H9 (cell line): ENCODE data around the gene RILPL2. TPM values are rescaled to one million over a fixed set of nuclear protein-coding genes. Genes with fewer than 3 reads are reported as not detected.

Experiments
- DNase-seq: peaks from one replicate; pipeline ENCODE4 v3.0.0-alpha.2; 2017
- H2AFZ ChIP-seq: one replicate; pipeline ENCODE4 v1.6.1; 2013; ENCODE audit warnings: mild to moderate bottlenecking, low read length, control low read depth, moderate library complexity
- H2AK5ac ChIP-seq: 2 replicates; pipeline ENCODE4 v1.6.1; 2013; ENCODE audit warnings: low read length, control low read depth, mixed read lengths; ENCODE audit not compliant: insufficient read length
- H2BK120ac ChIP-seq: one replicate; pipeline ENCODE4 v1.6.1; 2013; ENCODE audit warnings: low read depth, mild to moderate bottlenecking, low read length, control low read depth, inconsistent platforms; ENCODE audit not compliant: poor library complexity, severe bottlenecking
- H2BK12ac ChIP-seq: 2 replicates; pipeline ENCODE4 v1.6.1; 2013; ENCODE audit warnings: low read length, control low read depth, mixed read lengths, low read depth; ENCODE audit not compliant: insufficient read length
- H2BK15ac ChIP-seq: 2 replicates; pipeline ENCODE4 v1.6.1; 2013; ENCODE audit warnings: low read depth, low read length, control low read depth
- H2BK20ac ChIP-seq: one replicate; pipeline ENCODE4 v1.6.1; 2013; ENCODE audit warnings: low read depth, mild to moderate bottlenecking, low read length, control low read depth, inconsistent platforms; ENCODE audit not compliant: poor library complexity, severe bottlenecking
- H2BK5ac ChIP-seq: 2 replicates; pipeline ENCODE4 v1.6.1; 2013; ENCODE audit warnings: low read length, control low read depth, mixed read lengths; ENCODE audit not compliant: insufficient read length
- H3K14ac ChIP-seq: 2 replicates; pipeline ENCODE4 v1.6.1; 2013; ENCODE audit warnings: low read length, control low read depth; ENCODE audit not compliant: insufficient read depth
- H3K18ac ChIP-seq: 2 replicates; pipeline ENCODE4 v1.6.1; 2013; ENCODE audit warnings: low read depth, mild to moderate bottlenecking, mixed read lengths, low read length, control low read depth; ENCODE audit not compliant: insufficient read length
- H3K23ac ChIP-seq: 2 replicates; pipeline ENCODE4 v1.6.1; 2013; ENCODE audit warnings: low read length, control low read depth, mixed read lengths, low read depth; ENCODE audit not compliant: insufficient read length
- H3K23me2 ChIP-seq: 2 replicates; pipeline ENCODE4 v1.6.1; 2013; ENCODE audit warnings: low read depth, mild to moderate bottlenecking, mixed read lengths, low read length, control low read depth; ENCODE audit not compliant: insufficient read length, poor library complexity, severe bottlenecking
- H3K27ac ChIP-seq: 2 replicates; pipeline ENCODE4 v1.5.1; 2013; ENCODE audit warnings: low read length, control low read depth, mixed read lengths, low read depth; ENCODE audit not compliant: insufficient read length
- H3K27me3 ChIP-seq: 2 replicates; pipeline ENCODE4 v1.6.1; 2013; ENCODE audit warnings: low read length, control low read depth, inconsistent platforms; ENCODE audit not compliant: insufficient read depth
- H3K4ac ChIP-seq: 2 replicates; pipeline ENCODE4 v1.6.1; 2013; ENCODE audit warnings: low read depth, mild to moderate bottlenecking, control low read depth, inconsistent platforms, low read length, moderate library complexity
- H3K4me1 ChIP-seq: 2 replicates; pipeline ENCODE4 v1.6.1; 2013; ENCODE audit warnings: low read length, control low read depth, inconsistent platforms; ENCODE audit not compliant: insufficient read depth
- H3K4me2 ChIP-seq: 2 replicates; pipeline ENCODE4 v1.6.1; 2013; ENCODE audit warnings: low read length, control low read depth, mixed read lengths; ENCODE audit not compliant: insufficient read length, insufficient read depth
- H3K56ac ChIP-seq: 2 replicates; pipeline ENCODE4 v1.6.1; 2013; ENCODE audit warnings: low read depth, mild to moderate bottlenecking, mixed read lengths, low read length, control low read depth; ENCODE audit not compliant: insufficient read length
- H3K79me1 ChIP-seq: 2 replicates; pipeline ENCODE4 v1.6.1; 2013; ENCODE audit warnings: low read depth, mild to moderate bottlenecking, moderate library complexity, low read length, control low read depth, inconsistent platforms; ENCODE audit not compliant: insufficient read depth, poor library complexity, severe bottlenecking
- H3K79me2 ChIP-seq: 2 replicates; pipeline ENCODE4 v1.6.1; 2013; ENCODE audit warnings: low read length, control low read depth, inconsistent platforms; ENCODE audit not compliant: insufficient read depth
- H3K9ac ChIP-seq: 2 replicates; pipeline ENCODE4 v1.6.1; 2013; ENCODE audit warnings: low read length, control low read depth, mixed read lengths; ENCODE audit not compliant: insufficient read length; ENCODE audit errors: extremely low read depth
- H3K9me3 ChIP-seq: one replicate; pipeline ENCODE4 v1.6.1; 2013; ENCODE audit warnings: low read depth, low read length, inconsistent platforms; ENCODE audit not compliant: control insufficient read depth
- H3T11ph ChIP-seq: one replicate; pipeline ENCODE4 v1.6.1; 2013; ENCODE audit warnings: mild to moderate bottlenecking, low read length, control low read depth, inconsistent platforms
- H4K20me1 ChIP-seq: one replicate; pipeline ENCODE4 v1.6.1; 2013; ENCODE audit not compliant: control insufficient read depth, insufficient read length, insufficient read depth
- H4K5ac ChIP-seq: 2 replicates; pipeline ENCODE4 v1.6.1; 2013; ENCODE audit warnings: low read depth, mild to moderate bottlenecking, mixed read lengths, low read length, control low read depth; ENCODE audit not compliant: insufficient read length
- H4K8ac ChIP-seq: replicated peaks from 2 replicates; pipeline ENCODE4 v1.6.1; 2013; ENCODE audit warnings: low read length, control low read depth, mixed read lengths, low read depth; ENCODE audit not compliant: insufficient read length
- H4K91ac ChIP-seq: 2 replicates; pipeline ENCODE4 v1.6.1; 2013; ENCODE audit warnings: low read depth, mild to moderate bottlenecking, moderate library complexity, mixed read lengths, low read length, control low read depth; ENCODE audit not compliant: insufficient read length
- H3K27ac Mint-ChIP-seq, 3 experiments: 2 replicates in 2 of 3; 3 replicates in 1 of 3; pipeline ENCODE4 v1.8.0; 2020 to 2021; ENCODE audit warnings: mixed read lengths in 3 of 3, mild to moderate bottlenecking in 1 of 3, moderate library complexity in 1 of 3
- H3K27me3 Mint-ChIP-seq: 2 replicates; pipeline ENCODE4 v1.8.0; 2021; ENCODE audit warnings: low read depth, mild to moderate bottlenecking, moderate library complexity, mixed read lengths
- H3K36me3 Mint-ChIP-seq, 3 experiments: 2 replicates in 2 of 3; 3 replicates in 1 of 3; pipeline ENCODE4 v1.8.0; 2020 to 2021; ENCODE audit warnings: low read depth in 3 of 3, mixed read lengths in 3 of 3; ENCODE audit not compliant: insufficient read depth in 1 of 3
- H3K4me1 Mint-ChIP-seq, 2 experiments: 2 replicates each; pipeline ENCODE4 v1.8.0; 2020; ENCODE audit warnings: mixed read lengths in 2 of 2
- H3K4me3 Mint-ChIP-seq, 2 experiments: 2 replicates in 1 of 2; 3 replicates in 1 of 2; pipeline ENCODE4 v1.8.0; 2020 to 2021; ENCODE audit warnings: mild to moderate bottlenecking in 2 of 2, mixed read lengths in 2 of 2, moderate library complexity in 1 of 2
- H3K9me3 Mint-ChIP-seq, 2 experiments: 2 replicates in 1 of 2; 3 replicates in 1 of 2; pipeline ENCODE4 v1.8.0; 2020; ENCODE audit warnings: mild to moderate bottlenecking in 2 of 2, mixed read lengths in 2 of 2, moderate library complexity in 1 of 2
- CTCF ChIP-seq: fragments of 200-600 bp; sonication (generic); conservative IDR thresholded peaks from 3 replicates; pipeline ENCODE4 v1.8.0; 2021; ENCODE audit warnings: antibody characterized with exemption, mild to moderate bottlenecking
- WGBS: extraction: QIAGEN DNeasy Blood & Tissue Kit; methylation state at CpG from one replicate; pipeline ENCODE4 v1.1.7; 2013; ENCODE audit warnings: missing lambda C conversion rate, low lambda C conversion rate, mixed read lengths; ENCODE audit not compliant: insufficient read length; ENCODE audit errors: extremely low coverage; 5-methylcytosine and 5-hydroxymethylcytosine counted together
- total RNA-seq: library from RNA; stranded (reverse); gene quantifications from 2 replicates; pipeline ENCODE4 v1.2.1, GENCODE V29; 2021

Gene RILPL2
- total RNA-seq, 1 experiment from 2014 or later, result 1.4 TPM

- no peak for TF ChIP-seq CTCF
- Histone ChIP-seq H2BK20ac (no peak overlapping the region), H2AK5ac (no peak overlapping the region), H3K18ac (no peak overlapping the region), H3T11ph (no peak overlapping the region), H3K14ac (no peak overlapping the region), H4K8ac (no peak overlapping the region), H2BK15ac (no peak overlapping the region), H3K79me2 (no peaks in the 10 kb centered on the region), H4K20me1 (no peaks in the 10 kb centered on the region), H3K79me1 (no peaks in the 10 kb centered on the region), H4K5ac (no peak overlapping the region), H2AFZ (no peak overlapping the region), H3K27me3 (no peaks in the 10 kb centered on the region), H3K27ac (no peak overlapping the region), H3K9me3 (no peaks in the 10 kb centered on the region), H3K9ac (no peak overlapping the region), H3K4ac (no peak overlapping the region), H3K23me2 (no peaks in the 10 kb centered on the region), H3K4me2 (no peak overlapping the region), H2BK120ac (no peak overlapping the region), H3K4me1 (no peaks in the 10 kb centered on the region), H2BK12ac (no peak overlapping the region), H2BK5ac (no peak overlapping the region), H3K23ac (no peak overlapping the region), H4K91ac (no peak overlapping the region), H3K56ac (no peak overlapping the region)
- Mint-ChIP-seq H3K27me3 (no peaks in the 10 kb centered on the region), H3K27ac (no peak overlapping the region), H3K4me3 (no peak overlapping the region), H3K4me1 (no peaks in the 10 kb centered on the region), H3K9me3 (no peaks in the 10 kb centered on the region), H3K36me3 (peaks cover 2 to 28% (median 24%) of the 10 kb centered on the region in 3 experiments; a peak in 5 of 7 replicates)
- WGBS, result no CpG with 5 or more reads among the region's 1 CpG
- DNase-seq, result no peak
Measured at GRCh38 chr12:123468786-123469185, 32.3 kb upstream of the RILPL2 start.
